CD4-positive, alpha-beta T cell treated with Interleukin-10 for 1 hour (primary cell): Measurements from ENCODE around the gene OR2T1.
A peak's percentile ranks its signal among the peaks of the same experiment; 100 is the strongest.
"Not testable (repeated sequence)": the region's sequence is repeated elsewhere in the genome, so short reads cannot be mapped to it uniquely, and the experiment has no call there.

ENCODE experiments used
- DNase-seq: peaks from one replicate; pipeline ENCODE4 v3.0.0-alpha.2; 2020

OR2T1 gene

DNA sequence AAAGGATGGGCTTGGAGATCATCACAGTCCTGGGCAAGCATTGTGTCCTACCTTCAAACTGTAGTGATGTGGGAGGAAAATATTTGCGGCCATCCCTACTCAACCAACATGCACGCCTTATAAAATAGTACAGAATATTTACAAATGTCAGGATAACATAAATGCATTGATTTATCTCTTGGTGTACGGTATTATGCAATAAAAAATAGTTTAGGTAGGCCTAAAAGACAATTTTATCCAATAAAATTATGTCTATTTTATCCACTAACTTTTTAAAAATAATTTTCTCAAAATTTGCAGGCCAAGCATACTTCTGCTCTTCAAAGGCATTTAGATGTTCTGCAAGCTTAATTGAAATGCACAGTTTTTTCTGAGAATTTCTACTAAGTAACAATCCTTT, at the start of gene OR2T1:
Gene OR2T1 (plus strand): TSS at position 301 of the 400 bp plus-strand sequence. CDS start 3,100 bp downstream, outside the sequence.
- no peak for DNase-seq

DNA sequence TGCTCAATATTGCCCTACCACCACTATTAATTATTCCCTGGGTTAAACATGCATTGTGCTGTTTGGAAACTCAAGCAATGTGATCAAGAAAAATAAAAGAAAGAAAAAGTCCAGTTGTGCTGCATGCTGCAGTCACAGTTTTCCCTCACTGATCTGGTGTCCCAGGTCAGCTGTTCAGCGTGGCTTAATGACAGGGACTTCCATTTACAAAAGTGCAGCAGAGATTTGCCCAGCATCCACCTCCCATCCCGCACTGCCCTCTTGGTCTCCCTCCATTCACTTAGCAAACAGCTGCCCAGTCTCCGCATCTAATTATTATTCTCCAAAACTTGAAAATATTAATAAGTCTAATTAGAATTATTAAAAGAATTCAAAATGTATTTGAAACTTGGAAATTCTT, 43.4 kb upstream of the OR2T1 start:
- DNase-seq = no peak

- no peak for DNase-seq
Measured at GRCh38 chr1:248361121-248361715, 41.6 kb upstream of the OR2T1 start, which contains the start of gene OR2T4. TSS of gene OR2T4 (plus strand) at chr1:248361665. CDS start at chr1:248361665, 0 bp downstream.

DNA sequence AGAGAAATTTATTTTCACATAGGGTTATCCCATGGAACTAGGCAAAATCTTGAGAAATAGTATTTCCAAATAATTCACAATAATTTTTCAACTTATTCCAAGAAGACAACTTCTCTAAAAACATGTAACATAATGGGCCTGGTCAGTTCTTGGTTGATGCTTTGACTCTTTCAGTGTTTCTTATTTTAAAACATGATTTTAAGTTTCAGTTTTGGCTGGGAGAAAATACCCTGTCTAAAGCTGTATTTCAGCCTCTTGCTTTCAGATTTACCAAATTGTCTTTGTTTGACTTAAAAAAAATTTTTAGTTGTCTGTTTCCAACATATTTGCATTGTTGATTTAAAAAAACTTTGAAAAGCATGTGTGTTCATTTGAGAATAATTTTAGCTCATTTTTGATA, 36.2 kb upstream of the OR2T1 start:
- DNase-seq = no peak

- DNase-seq = peak; percentile 7
Measured at GRCh38 chr1:248372394-248372793, 30.5 kb upstream of the OR2T1 start.

GRCh38 chr1:248373761-248374160, 29.1 kb upstream of the OR2T1 start:
- DNase-seq = no peak

DNA sequence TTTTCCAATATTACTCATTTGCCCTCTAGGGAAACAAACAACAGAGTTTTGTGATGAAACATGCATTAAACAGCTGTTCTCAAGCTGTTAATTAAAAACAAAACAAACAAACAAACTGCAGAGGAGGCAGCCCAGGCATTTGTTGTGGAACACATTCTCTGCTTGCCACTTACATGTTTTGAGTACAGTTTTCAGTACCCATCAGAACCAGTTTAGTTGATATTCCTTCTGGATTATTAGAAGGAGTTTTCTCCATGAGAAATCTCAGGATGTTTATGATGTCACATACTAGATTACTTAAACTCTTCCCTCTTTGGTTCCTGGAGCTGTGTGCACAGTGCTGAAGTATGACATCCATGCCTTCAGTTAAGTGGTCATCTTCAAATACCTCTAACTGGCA, 27.4 kb upstream of the OR2T1 start, which contains the start of gene OR2T6:
Gene OR2T6 (plus strand): TSS at position 301 of the 400 bp plus-strand sequence. CDS start 11,863 bp downstream, outside the sequence.
- no peak for DNase-seq

DNA sequence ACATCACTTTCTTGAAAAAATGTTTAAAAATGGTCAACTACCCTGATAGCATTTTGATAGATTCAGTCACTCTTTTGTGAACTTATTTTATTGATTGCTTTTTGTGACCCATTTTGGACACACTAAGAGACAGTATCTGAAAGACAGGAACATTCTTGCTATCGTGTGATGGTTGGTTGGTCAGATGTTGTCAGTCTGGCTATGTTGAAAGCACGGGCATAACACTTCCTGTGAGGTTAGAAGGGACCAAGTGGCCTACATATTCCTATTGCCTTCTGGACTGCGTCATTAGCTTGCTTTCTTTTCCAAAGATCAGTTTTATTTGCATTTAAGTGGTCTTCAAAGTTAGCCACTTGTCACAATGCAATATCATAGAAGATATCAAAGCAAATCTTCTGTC, 25.9 kb upstream of the OR2T1 start:
- no peak for DNase-seq

DNA sequence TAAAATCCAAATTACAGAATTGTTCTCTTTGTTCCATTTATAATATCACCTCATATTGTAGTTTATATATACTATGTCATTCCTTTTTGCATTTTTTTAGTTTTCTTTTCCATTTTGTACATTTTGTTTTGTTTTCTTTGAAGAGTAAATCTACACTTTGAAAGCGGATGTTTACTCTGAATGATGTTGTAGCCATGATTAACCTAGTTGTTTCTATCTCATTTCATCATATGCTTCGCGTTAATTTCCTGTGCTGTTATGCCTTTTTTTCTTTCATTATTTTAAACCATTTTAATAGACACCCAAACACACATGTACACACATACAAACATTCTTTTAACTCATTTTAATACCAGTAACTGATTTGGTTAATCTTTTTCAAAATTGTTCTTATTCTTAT, 22.0 kb upstream of the OR2T1 start:
- no peak for DNase-seq

- DNase-seq = no peak
Measured at GRCh38 chr1:248388426-248388825, 14.4 kb upstream of the OR2T1 start.

- no peak for DNase-seq
Measured at GRCh38 chr1:248393050-248393449, 9.8 kb upstream of the OR2T1 start.

- DNase-seq = no peak
Measured at GRCh38 chr1:248404024-248404423, 1.2 kb downstream of the OR2T1 start.

GRCh38 chr1:248406721-248407692, 4.2 kb downstream of the OR2T1 start:
- no peak for DNase-seq

- DNase-seq = no peak
Measured at GRCh38 chr1:248416226-248416625, 13.4 kb downstream of the OR2T1 start.

DNA sequence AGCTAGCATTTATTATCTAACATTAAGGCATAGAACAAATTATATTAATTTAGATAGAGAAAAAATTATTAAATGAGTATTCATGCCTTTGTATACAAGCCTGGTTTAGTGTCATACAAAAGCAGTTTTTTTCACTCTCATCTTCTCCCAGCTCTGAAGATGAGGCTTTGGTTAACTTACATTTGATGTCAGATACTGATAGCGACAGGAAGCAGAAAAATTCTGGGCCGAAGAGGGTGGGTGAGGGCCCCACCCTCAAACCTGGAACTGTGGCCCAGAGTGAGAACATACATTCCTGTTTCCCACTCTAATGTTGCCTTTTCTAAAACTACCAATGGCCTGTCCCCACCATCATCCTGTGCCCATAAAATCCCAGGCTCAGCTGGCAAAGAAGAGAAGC, 15.0 kb downstream of the OR2T1 start:
- no peak for DNase-seq

DNA sequence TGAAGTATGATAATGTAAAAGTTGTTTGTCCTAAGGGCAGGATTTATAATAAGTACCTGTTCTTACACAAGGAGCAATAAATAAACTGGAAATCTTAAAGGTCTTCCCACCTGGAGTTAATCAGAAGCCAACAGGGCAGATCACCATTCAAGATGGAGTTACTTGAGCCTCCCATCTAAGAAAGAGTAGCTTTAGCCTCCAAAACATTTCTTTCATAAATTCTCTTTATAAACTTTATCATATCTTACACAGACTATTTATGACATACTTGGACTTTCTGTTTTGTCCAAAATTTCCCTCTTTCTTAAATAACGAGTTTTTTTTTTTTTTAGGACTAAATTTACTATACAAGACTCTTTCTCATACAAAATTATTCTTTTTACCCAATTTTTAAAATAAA, 18.5 kb downstream of the OR2T1 start:
- no peak for DNase-seq

GRCh38 chr1:248427526-248428191, 24.8 kb downstream of the OR2T1 start:
- DNase-seq = not testable (repeated sequence)

DNA sequence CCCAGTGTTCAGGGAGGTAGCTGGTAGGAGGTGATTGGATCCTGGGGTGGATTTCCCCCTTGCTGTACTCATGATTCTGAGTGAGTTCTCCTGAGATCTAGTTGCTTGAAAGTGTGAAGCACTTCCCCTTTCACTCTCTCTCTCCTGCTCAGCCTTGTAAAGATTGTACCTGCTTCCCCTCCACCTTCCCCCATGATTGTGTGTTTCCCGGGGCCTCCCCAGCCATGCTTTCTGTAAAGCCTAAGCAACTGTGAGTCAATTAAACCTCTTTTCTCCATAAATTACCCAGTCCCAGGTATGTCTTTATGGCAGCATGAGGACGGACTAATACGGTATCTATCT, 25.3 kb downstream of the OR2T1 start:
- not testable (repeated sequence) for DNase-seq

DNA sequence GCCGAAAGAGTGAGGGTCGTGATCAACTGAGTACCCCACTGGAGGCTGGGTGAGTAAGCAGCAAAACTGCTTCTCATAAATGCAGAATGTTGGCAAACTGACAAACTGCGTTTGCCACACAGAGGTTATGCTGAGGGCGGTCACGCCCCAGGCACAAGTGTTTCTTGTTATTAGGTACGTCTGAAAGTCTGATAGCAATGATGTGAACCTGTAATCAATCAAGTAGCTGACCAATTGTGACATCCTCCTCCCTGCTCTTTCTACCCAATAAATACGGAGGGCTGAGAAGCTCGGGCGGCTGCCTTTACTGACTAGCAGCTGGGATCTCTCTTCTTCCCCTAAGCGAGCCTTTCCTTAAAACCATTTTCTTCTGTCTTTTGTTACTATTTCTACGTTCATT, 28.8 kb downstream of the OR2T1 start:
- DNase-seq = not testable (repeated sequence)

DNA sequence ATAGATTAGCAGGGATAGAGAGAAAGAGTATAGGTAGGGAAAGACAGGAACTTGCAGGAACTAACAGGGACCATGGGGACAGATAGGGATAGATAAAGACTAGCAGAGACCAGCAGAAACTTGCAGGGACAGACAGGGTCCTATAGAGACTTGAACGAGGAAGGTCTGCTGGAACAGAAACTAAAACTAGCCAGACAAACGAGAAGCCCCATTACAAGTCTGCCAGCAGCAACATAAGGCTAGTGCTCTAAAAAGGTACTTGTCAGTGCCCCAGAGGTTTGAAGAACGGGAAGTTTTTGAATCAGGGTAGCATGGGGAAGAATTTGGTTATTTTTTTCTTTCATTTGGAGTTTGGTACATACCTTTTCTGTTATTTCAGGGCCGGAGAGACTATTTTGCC, 29.4 kb downstream of the OR2T1 start:
- DNase-seq = not testable (repeated sequence)

- DNase-seq = not testable (repeated sequence)
Measured at GRCh38 chr1:248433811-248434415, 31.1 kb downstream of the OR2T1 start.

DNA sequence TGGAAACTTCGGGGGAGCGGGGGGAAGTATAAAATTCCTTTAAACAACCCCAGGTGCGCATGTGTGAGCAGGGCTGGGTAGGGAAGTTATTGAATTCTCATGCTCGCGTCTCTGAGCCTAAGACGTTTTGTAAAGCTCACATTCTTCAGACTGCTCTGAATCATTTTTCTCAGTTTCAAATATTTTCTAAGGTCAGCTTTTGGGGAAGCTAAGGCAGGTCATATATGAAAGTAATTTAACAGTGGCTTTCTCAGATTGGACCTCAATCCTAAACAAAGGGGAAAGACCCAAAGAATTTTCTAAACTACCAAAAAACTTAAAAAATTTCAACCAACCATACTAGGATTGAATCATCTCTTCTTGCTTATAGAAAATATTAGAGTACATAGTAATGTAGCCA, 32.1 kb downstream of the OR2T1 start:
- not testable (repeated sequence) for DNase-seq

DNA sequence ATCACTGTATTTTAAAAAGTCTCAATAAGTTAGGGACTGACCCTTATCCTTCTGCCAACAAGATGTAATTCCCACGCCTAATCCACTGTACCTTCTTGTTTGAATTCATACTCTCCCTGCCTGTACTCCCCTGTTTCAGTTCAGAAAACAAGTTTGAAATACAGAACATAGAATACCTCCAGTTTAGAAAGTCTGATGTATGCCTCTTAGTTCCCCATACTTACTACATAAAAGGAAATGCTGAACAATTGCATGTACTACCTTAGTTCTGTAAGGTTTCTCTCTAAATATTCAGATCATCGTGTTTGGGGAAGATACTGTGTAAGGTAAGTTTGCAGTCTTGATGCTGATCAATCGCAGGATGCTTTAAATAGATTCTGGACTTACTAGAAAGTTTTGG, 33.5 kb downstream of the OR2T1 start:
- DNase-seq = not testable (repeated sequence)
